ENCODE data around the gene ZNF780A. TPM values are rescaled to one million over a fixed set of nuclear protein-coding genes. Genes with fewer than 3 reads are reported as not detected.

Gene ZNF780A
- total RNA-seq, 2 donors from 2014 or later = 24.2 to 26.3 TPM

Other genes starting within 250 kb of the ZNF780A start
- 100 to 1,000 TPM; 304 to 505 TPM for gene FBL, start 244.6 kb downstream of the ZNF780A start, total RNA-seq
- gene FCGBP, start 156.3 kb downstream of the ZNF780A start, total RNA-seq = 1 to 10 TPM; 3.4 to 6.6 TPM
- 100 to 1,000 TPM; 163 to 165 TPM for gene PSMC4, start 119.8 kb downstream of the ZNF780A start, total RNA-seq
- 1 to 10 TPM; 3.7 to 7.4 TPM for gene ZNF546, start 93.9 kb downstream of the ZNF780A start, total RNA-seq
- gene ZNF780B, start 34.7 kb downstream of the ZNF780A start, total RNA-seq = 10 to 100 TPM; 30.7 to 35.2 TPM
- 10 to 100 TPM; 13.2 to 28.4 TPM for gene MAP3K10, start 100.5 kb upstream of the ZNF780A start, total RNA-seq
- gene TTC9B, start 127.4 kb upstream of the ZNF780A start, total RNA-seq = not detected
- under 1 TPM in 1 of 2 donors, not detected in 1; 0.98 TPM for gene CCNP, start 135.7 kb upstream of the ZNF780A start, total RNA-seq
- gene AKT2, start 194.4 kb upstream of the ZNF780A start, total RNA-seq = 100 to 1,000 TPM; 131 to 180 TPM